WTC11 (cell line): ENCODE data around the gene PALD1.

Experiments used
- FOXK1 ChIP-seq: sonication (generic); formaldehyde crosslinking; IDR thresholded peaks from 2 replicates; pipeline ENCODE4 v1.8.0; 2022; ENCODE audit warnings: mild to moderate bottlenecking, moderate library complexity, missing genetic modification reagents
- ZNF121 ChIP-seq: sonication (generic); formaldehyde crosslinking; IDR thresholded peaks from 2 replicates; pipeline ENCODE4 v1.8.0; 2023; ENCODE audit warnings: missing genetic modification reagents
- ZNF423 ChIP-seq: fragments of 250-450 bp; sonication (Bioruptor Pico); IDR thresholded peaks from 2 replicates; pipeline ENCODE4 v2.1.2; 2022; ENCODE audit warnings: mild to moderate bottlenecking, moderate library complexity
- TF ChIP-seq, protein P1 (sequence below): fragments of 200-600 bp; IDR thresholded peaks from 2 replicates; pipeline ENCODE4 v1.8.0; 2022; ENCODE audit warnings: antibody characterized with exemption

GRCh38 chr10:70568113-70568512 is 89.5 kb downstream of the PALD1 start:
- TF ChIP-seq, protein P1, sequence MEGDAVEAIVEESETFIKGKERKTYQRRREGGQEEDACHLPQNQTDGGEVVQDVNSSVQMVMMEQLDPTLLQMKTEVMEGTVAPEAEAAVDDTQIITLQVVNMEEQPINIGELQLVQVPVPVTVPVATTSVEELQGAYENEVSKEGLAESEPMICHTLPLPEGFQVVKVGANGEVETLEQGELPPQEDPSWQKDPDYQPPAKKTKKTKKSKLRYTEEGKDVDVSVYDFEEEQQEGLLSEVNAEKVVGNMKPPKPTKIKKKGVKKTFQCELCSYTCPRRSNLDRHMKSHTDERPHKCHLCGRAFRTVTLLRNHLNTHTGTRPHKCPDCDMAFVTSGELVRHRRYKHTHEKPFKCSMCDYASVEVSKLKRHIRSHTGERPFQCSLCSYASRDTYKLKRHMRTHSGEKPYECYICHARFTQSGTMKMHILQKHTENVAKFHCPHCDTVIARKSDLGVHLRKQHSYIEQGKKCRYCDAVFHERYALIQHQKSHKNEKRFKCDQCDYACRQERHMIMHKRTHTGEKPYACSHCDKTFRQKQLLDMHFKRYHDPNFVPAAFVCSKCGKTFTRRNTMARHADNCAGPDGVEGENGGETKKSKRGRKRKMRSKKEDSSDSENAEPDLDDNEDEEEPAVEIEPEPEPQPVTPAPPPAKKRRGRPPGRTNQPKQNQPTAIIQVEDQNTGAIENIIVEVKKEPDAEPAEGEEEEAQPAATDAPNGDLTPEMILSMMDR, result no peak
- no peak for TF ChIP-seq FOXK1 (CRISPR knock-in tag)
- TF ChIP-seq ZNF423, result no peak
- TF ChIP-seq ZNF121, result no peak
